ENCODE results near the gene SPRYD4. TPM values are rescaled to one million over a fixed set of nuclear protein-coding genes. Genes with fewer than 3 reads are reported as not detected.

The SPRYD4 gene
- total and polyA plus RNA-seq, 9 of the 15 experiments (the other 6 are each of a cell fraction or from before 2014, with no cell fraction given), result 1.8 to 4.7 (median 2.8) TPM

DNA sequence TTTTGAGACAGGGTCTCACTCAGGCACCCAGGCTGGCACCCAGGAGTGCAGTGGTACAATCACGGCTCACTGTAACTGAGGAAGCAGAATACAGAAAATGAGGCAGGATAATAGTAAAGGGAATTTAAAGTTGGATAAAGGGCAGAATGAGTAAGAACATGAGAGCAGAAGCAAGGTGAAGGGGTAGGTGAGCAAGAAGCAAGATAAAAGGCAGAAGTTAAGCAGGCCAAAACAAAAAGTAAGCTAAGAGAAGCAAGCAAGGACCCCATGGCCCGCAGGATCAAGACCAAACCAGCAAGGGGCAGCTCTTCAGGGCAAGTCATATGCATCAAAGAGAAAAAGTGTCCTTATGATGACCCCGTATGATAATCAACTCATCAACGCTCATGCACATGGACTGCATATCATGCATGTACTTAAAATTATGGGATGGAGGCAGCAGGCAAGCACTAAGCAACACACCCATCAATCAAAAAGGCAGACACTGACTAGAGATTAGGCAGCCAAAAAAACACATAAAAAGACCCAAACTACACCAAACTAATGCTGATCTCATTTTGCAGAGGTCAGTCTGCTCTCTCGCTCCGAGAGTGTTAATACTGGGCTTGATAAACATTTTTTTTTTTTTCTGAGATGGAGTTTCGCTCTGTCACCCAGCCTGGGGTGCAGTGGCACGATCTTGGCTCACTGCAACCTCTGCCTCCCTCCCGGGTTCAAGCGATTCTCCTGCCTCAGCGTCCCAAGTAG is 30.8 kb upstream of the SPRYD4 start (continued):
- TF ChIP-seq ZNF77 (CRISPR knock-in tag; IDR thresholded peaks at IDR 0.05) (no peak), ZNF695 (CRISPR knock-in tag; IDR thresholded peaks at IDR 0.05) (no peak), E2F3 (CRISPR knock-in tag; IDR thresholded peaks at IDR 0.05) (no peak), SETDB1 (IDR thresholded peaks at IDR 0.05; ENCODE audit: low read length) (no peak), RBM39 (optimal IDR thresholded peaks at IDR 0.05; ENCODE audit: low read depth, low read length) (no peak), MAFK (IDR thresholded peaks at IDR 0.05; ENCODE audit: low read length) (no peak), PHF21A (IDR thresholded peaks at IDR 0.05; ENCODE audit: borderline replicate concordance, low read depth) (no peak), SMAD1 (IDR thresholded peaks at IDR 0.05; ENCODE audit: low read depth, low read length, partially characterized antibody) (no peak), ZKSCAN1 (IDR thresholded peaks at IDR 0.05; ENCODE audit: low read depth, low read length) (no peak), ZNF778 (CRISPR knock-in tag; IDR thresholded peaks at IDR 0.05) (no peak), POU5F1 (IDR thresholded peaks at IDR 0.05; ENCODE audit: borderline replicate concordance, low read depth, low read length, partially characterized antibody) (no peak), ZNF696 (CRISPR knock-in tag; conservative IDR thresholded peaks at IDR 0.05) (no peak), SMARCA5 (IDR thresholded peaks at IDR 0.05) (peak; percentile 77), SRSF9 (IDR thresholded peaks at IDR 0.05; ENCODE audit: borderline replicate concordance, low read depth, low read length) (no peak), CEBPB (tag; IDR thresholded peaks at IDR 0.05) (no peak), ZNF23 (CRISPR knock-in tag; IDR thresholded peaks at IDR 0.05) (no peak), SAP30 (IDR thresholded peaks at IDR 0.05; ENCODE audit: borderline replicate concordance, insufficient read depth, low read depth, low read length, poor library complexity, severe bottlenecking) (no peak), GTF2E2 (tag; IDR thresholded peaks at IDR 0.05) (no peak), KDM4B (IDR thresholded peaks at IDR 0.05; ENCODE audit: borderline replicate concordance in 2 of 2, low read depth in 1 of 2) (no peak), MTA3 (IDR thresholded peaks at IDR 0.05; ENCODE audit: borderline replicate concordance) (0 out of 2 replicates have a peak, but pooled peaks have one; percentile 57)
- TF ChIP-seq, protein P1, sequence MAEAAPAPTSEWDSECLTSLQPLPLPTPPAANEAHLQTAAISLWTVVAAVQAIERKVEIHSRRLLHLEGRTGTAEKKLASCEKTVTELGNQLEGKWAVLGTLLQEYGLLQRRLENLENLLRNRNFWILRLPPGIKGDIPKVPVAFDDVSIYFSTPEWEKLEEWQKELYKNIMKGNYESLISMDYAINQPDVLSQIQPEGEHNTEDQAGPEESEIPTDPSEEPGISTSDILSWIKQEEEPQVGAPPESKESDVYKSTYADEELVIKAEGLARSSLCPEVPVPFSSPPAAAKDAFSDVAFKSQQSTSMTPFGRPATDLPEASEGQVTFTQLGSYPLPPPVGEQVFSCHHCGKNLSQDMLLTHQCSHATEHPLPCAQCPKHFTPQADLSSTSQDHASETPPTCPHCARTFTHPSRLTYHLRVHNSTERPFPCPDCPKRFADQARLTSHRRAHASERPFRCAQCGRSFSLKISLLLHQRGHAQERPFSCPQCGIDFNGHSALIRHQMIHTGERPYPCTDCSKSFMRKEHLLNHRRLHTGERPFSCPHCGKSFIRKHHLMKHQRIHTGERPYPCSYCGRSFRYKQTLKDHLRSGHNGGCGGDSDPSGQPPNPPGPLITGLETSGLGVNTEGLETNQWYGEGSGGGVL (CRISPR knock-in tag; IDR thresholded peaks at IDR 0.05), result no peak
- TF ChIP-seq, protein P2, sequence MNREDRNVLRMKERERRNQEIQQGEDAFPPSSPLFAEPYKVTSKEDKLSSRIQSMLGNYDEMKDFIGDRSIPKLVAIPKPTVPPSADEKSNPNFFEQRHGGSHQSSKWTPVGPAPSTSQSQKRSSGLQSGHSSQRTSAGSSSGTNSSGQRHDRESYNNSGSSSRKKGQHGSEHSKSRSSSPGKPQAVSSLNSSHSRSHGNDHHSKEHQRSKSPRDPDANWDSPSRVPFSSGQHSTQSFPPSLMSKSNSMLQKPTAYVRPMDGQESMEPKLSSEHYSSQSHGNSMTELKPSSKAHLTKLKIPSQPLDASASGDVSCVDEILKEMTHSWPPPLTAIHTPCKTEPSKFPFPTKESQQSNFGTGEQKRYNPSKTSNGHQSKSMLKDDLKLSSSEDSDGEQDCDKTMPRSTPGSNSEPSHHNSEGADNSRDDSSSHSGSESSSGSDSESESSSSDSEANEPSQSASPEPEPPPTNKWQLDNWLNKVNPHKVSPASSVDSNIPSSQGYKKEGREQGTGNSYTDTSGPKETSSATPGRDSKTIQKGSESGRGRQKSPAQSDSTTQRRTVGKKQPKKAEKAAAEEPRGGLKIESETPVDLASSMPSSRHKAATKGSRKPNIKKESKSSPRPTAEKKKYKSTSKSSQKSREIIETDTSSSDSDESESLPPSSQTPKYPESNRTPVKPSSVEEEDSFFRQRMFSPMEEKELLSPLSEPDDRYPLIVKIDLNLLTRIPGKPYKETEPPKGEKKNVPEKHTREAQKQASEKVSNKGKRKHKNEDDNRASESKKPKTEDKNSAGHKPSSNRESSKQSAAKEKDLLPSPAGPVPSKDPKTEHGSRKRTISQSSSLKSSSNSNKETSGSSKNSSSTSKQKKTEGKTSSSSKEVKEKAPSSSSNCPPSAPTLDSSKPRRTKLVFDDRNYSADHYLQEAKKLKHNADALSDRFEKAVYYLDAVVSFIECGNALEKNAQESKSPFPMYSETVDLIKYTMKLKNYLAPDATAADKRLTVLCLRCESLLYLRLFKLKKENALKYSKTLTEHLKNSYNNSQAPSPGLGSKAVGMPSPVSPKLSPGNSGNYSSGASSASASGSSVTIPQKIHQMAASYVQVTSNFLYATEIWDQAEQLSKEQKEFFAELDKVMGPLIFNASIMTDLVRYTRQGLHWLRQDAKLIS (CRISPR knock-in tag; IDR thresholded peaks at IDR 0.05), result no peak
- TF ChIP-seq, protein P3, sequence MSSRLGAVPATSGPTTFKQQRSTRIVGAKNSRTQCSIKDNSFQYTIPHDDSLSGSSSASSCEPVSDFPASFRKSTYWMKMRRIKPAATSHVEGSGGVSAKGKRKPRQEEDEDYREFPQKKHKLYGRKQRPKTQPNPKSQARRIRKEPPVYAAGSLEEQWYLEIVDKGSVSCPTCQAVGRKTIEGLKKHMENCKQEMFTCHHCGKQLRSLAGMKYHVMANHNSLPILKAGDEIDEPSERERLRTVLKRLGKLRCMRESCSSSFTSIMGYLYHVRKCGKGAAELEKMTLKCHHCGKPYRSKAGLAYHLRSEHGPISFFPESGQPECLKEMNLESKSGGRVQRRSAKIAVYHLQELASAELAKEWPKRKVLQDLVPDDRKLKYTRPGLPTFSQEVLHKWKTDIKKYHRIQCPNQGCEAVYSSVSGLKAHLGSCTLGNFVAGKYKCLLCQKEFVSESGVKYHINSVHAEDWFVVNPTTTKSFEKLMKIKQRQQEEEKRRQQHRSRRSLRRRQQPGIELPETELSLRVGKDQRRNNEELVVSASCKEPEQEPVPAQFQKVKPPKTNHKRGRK (tag; IDR thresholded peaks at IDR 0.05), result no peak

Measured in K562 (cell line).